GM13976 (cell line): ENCODE measurements around the gene SYNPO2.

Source experiments
- DNase-seq: peaks from one replicate; pipeline ENCODE4 v3.0.0; 2012; ENCODE audit warnings: low spot score
- CTCF ChIP-seq: IDR thresholded peaks from 2 replicates; pipeline ENCODE4 v1.5.1; 2012; ENCODE audit warnings: borderline replicate concordance, mild to moderate bottlenecking; ENCODE audit not compliant: insufficient read depth; ENCODE audit errors: extremely low read depth, missing control alignments, control extremely low read depth
- in situ Hi-C: fragments of 300-500 bp; cut with MboI; formaldehyde crosslinking; loops from one replicate; pipeline ENCODE4 v1.12.0; 2022; ENCODE audit warnings: low sequenced_read_pairs, mixed read lengths, inconsistent platforms; ENCODE audit not compliant: unreplicated experiment

Gene SYNPO2

GRCh38 chr4:119099227-119099810 is 210.7 kb downstream of the SYNPO2 start:
- DNase-seq: no peak
- in situ Hi-C loops: no loop called here
- no peak for TF ChIP-seq CTCF

GRCh38 chr4:119100655-119101054 is 212.0 kb downstream of the SYNPO2 start:
- in situ Hi-C loops: no loop called here
- no peak for DNase-seq
- TF ChIP-seq CTCF: no peak

- TF ChIP-seq CTCF: no peak
- no peak for DNase-seq
- in situ Hi-C loops: no loop called here
Observed at GRCh38 chr4:119103263-119103662, 214.6 kb downstream of the SYNPO2 start.

- TF ChIP-seq CTCF: no peak
- in situ Hi-C loops: no loop called here
- DNase-seq: no peak
Observed at GRCh38 chr4:119104644-119105273, 216.1 kb downstream of the SYNPO2 start.

GRCh38 chr4:119105605-119106004 is 217.0 kb downstream of the SYNPO2 start:
- in situ Hi-C loops: no loop called here
- TF ChIP-seq CTCF: no peak

GRCh38 chr4:119106036-119107000 is 217.7 kb downstream of the SYNPO2 start:
- TF ChIP-seq CTCF: no peak
- DNase-seq: no peak
- in situ Hi-C loops: no loop called here

More at GRCh38 chr4:119105605-119106004, 217.0 kb downstream of the SYNPO2 start:
- DNase-seq: no peak
